Medulla oblongata (tissue), 1 donor: Measurements from ENCODE around the gene AGBL4.
A peak's percentile ranks its signal among the peaks of the same experiment; 100 is the strongest.

Source experiments
- DNase-seq: peaks from one replicate; pipeline ENCODE4 v3.0.0-alpha.2; 2015; ENCODE audit errors: extremely low spot score

AGBL4 gene

GRCh38 chr1:48943826-48944225 lies 1079.9 kb downstream of the AGBL4 start:
- DNase-seq = no peak

- DNase-seq = no peak
These were observed 1080.4 kb downstream of the AGBL4 start for GRCh38 chr1:48943393-48943792.

GRCh38 chr1:48940962-48941732 lies 1082.6 kb downstream of the AGBL4 start:
- DNase-seq = no peak

GRCh38 chr1:48940354-48940753 lies 1083.4 kb downstream of the AGBL4 start:
- DNase-seq = no peak

GRCh38 chr1:48939828-48940227 lies 1083.9 kb downstream of the AGBL4 start:
- no peak for DNase-seq

GRCh38 chr1:48939042-48939441 lies 1084.7 kb downstream of the AGBL4 start:
- DNase-seq = no peak

- DNase-seq = no peak
These were observed 1086.0 kb downstream of the AGBL4 start for GRCh38 chr1:48937732-48938131.

GRCh38 chr1:48936436-48936835 lies 1087.3 kb downstream of the AGBL4 start:
- no peak for DNase-seq

GRCh38 chr1:48932366-48932765 lies 1091.4 kb downstream of the AGBL4 start:
- DNase-seq = no peak

GRCh38 chr1:48931506-48932192 lies 1092.1 kb downstream of the AGBL4 start:
- no peak for DNase-seq

- no peak for DNase-seq
These were observed 1093.7 kb downstream of the AGBL4 start for GRCh38 chr1:48930011-48930410.

GRCh38 chr1:48924099-48924498 lies 1099.7 kb downstream of the AGBL4 start:
- no peak for DNase-seq

- peak; percentile 38 for DNase-seq
These were observed 1100.6 kb downstream of the AGBL4 start for GRCh38 chr1:48923116-48923515.

- DNase-seq = peak; percentile 55
These were observed 1102.9 kb downstream of the AGBL4 start for GRCh38 chr1:48920851-48921250.

GRCh38 chr1:48917901-48918603 lies 1105.7 kb downstream of the AGBL4 start:
- DNase-seq = no peak

GRCh38 chr1:48917070-48917454 lies 1106.7 kb downstream of the AGBL4 start:
- DNase-seq = no peak

GRCh38 chr1:48916130-48917069 lies 1107.4 kb downstream of the AGBL4 start:
- DNase-seq = peak; percentile 51

- DNase-seq = no peak
These were observed 1115.1 kb downstream of the AGBL4 start for GRCh38 chr1:48908606-48909005.

GRCh38 chr1:48906729-48907128 lies 1117.0 kb downstream of the AGBL4 start:
- DNase-seq = no peak

- DNase-seq = no peak
These were observed 1117.6 kb downstream of the AGBL4 start for GRCh38 chr1:48906164-48906563.

GRCh38 chr1:48903291-48903690 lies 1120.5 kb downstream of the AGBL4 start:
- no peak for DNase-seq

GRCh38 chr1:48898894-48899293 lies 1124.9 kb downstream of the AGBL4 start:
- no peak for DNase-seq
